ENCODE results near the gene DUSP8. TPM values are rescaled to one million over a fixed set of nuclear protein-coding genes. Genes with fewer than 3 reads are reported as not detected.
"Not testable (repeated sequence)": the region's sequence is repeated elsewhere in the genome, so short reads cannot be mapped to it uniquely, and the experiment has no call there.

DUSP8 gene
- total RNA-seq, 1 experiment from 2014 or later, result 7.7 TPM

DNA sequence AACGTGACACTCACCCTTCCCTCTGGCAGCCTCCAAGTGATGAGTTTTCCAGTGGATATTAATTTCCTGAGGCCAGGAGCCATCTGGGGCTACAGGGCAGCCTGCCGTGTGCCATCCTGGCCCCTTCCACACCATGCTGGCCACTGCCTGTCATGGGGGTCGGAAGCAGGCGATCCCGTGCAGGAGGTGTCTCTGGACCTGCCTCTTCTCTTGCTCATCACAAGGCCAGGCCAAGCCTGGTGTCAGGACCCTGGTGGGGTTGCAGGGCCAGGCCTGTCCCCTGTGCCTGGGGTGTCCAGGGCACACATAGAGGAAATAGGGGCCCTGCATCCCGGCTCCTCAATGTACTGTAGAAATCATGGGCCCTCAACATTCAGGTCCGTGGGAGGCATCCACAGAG lies 32.6 kb upstream of the DUSP8 start:
- no peaks in the 10 kb centered on the region for H3K36me3 Mint-ChIP-seq (ENCODE audit: insufficient read depth, unreplicated experiment)
- Histone ChIP-seq H3K4me3 (ENCODE audit: low read depth, low read length) (no peak overlapping the region), H3K4me1 (no peaks in the 10 kb centered on the region), H3K36me3 (ENCODE audit: control insufficient read depth, insufficient read depth, low read length) (no peaks in the 10 kb centered on the region), H3K27me3 (replicated peaks; ENCODE audit: control insufficient read depth, insufficient read depth, low read length) (no peaks in the 10 kb centered on the region), H3K9me3 (no peaks in the 10 kb centered on the region)
- H3K27me3 Mint-ChIP-seq (ENCODE audit: insufficient read depth, unreplicated experiment), result peaks cover 8% of the 10 kb centered on the region
- ChIA-PET CTCF (no interaction called here), POLR2A (no interaction called here)
- intact Hi-C loops (cut with micrococcal nuclease; ENCODE audit: unreplicated experiment), result no loop called here
- no peak overlapping the region for H3K27ac Mint-ChIP-seq (ENCODE audit: unreplicated experiment)
- no TSS peak for BruUV-seq (replicated peaks)
- no peaks in the 10 kb centered on the region for H3K9me3 Mint-ChIP-seq (ENCODE audit: unreplicated experiment)
- TF ChIP-seq, protein P1, sequence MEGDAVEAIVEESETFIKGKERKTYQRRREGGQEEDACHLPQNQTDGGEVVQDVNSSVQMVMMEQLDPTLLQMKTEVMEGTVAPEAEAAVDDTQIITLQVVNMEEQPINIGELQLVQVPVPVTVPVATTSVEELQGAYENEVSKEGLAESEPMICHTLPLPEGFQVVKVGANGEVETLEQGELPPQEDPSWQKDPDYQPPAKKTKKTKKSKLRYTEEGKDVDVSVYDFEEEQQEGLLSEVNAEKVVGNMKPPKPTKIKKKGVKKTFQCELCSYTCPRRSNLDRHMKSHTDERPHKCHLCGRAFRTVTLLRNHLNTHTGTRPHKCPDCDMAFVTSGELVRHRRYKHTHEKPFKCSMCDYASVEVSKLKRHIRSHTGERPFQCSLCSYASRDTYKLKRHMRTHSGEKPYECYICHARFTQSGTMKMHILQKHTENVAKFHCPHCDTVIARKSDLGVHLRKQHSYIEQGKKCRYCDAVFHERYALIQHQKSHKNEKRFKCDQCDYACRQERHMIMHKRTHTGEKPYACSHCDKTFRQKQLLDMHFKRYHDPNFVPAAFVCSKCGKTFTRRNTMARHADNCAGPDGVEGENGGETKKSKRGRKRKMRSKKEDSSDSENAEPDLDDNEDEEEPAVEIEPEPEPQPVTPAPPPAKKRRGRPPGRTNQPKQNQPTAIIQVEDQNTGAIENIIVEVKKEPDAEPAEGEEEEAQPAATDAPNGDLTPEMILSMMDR (IDR thresholded peaks at IDR 0.05; ENCODE audit: insufficient read depth in 1 of 2, low read depth in 1 of 2, low read length in 1 of 2, severe bottlenecking in 1 of 2, unreplicated experiment in 1 of 2), result no peak
- no peak overlapping the region for H3K4me3 Mint-ChIP-seq (ENCODE audit: unreplicated experiment)
- no peaks in the 10 kb centered on the region for H3K4me1 Mint-ChIP-seq (ENCODE audit: low read depth, unreplicated experiment)
- DNase-seq, result no peak

DNA sequence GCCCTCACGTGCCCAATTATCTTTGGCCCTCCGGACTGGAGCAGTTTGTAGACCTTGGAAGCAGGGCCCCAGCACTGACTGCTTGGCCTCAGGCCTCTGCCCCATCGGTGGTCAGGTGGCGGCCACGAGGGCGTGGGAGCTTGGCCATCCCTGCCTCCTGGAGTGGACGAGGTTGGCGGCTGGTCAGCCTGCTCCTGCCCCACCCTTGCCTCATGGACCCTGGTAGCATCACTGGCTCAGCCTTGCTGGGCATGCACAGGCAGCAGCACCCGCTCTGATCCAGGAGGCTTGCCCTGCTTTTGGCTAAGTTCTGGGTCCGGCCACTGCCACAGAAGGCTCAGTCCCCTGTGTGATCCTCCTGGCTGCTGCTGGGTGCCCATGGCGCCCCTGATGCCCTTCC lies 32.1 kb upstream of the DUSP8 start:
- DNase-seq, result no peak
- H3K4me3 ChIP-seq (ENCODE audit: low read depth, low read length), result no peak overlapping the region
- Mint-ChIP-seq H3K36me3 (ENCODE audit: insufficient read depth, unreplicated experiment) (no peaks in the 10 kb centered on the region), H3K9me3 (ENCODE audit: unreplicated experiment) (no peaks in the 10 kb centered on the region), H3K4me1 (ENCODE audit: low read depth, unreplicated experiment) (no peaks in the 10 kb centered on the region), H3K27ac (ENCODE audit: unreplicated experiment) (no peak overlapping the region), H3K4me3 (ENCODE audit: unreplicated experiment) (no peak overlapping the region), H3K27me3 (ENCODE audit: insufficient read depth, unreplicated experiment) (peaks cover 8% of the 10 kb centered on the region)
- no peaks in the 10 kb centered on the region for H3K36me3 ChIP-seq (ENCODE audit: control insufficient read depth, insufficient read depth, low read length)
- no peaks in the 10 kb centered on the region for H3K4me1 ChIP-seq
- no TSS peak for BruUV-seq (replicated peaks)
- H3K27me3 ChIP-seq (replicated peaks; ENCODE audit: control insufficient read depth, insufficient read depth, low read length), result no peaks in the 10 kb centered on the region
- ChIA-PET POLR2A (no interaction called here), CTCF (no interaction called here)
- intact Hi-C loops (cut with micrococcal nuclease; ENCODE audit: unreplicated experiment), result no loop called here
- TF ChIP-seq, protein P1 (IDR thresholded peaks at IDR 0.05; ENCODE audit: insufficient read depth in 1 of 2, low read depth in 1 of 2, low read length in 1 of 2, severe bottlenecking in 1 of 2, unreplicated experiment in 1 of 2), result no peak
- no peaks in the 10 kb centered on the region for H3K9me3 ChIP-seq

DNA sequence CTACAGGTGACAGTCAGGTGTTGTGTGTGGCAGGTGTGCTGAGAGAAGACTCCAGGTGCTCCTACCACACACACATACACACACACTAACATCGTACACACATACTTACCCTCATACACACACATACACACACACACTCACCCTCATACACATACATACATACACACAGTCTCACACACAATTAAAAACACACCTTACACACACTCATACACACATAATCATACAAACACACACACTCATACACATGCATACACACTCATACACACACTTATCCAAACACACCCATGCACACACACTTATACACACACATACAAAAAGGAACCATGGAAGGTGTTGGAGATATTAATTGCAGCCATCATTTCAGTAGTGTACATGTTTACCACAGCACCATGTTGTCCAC lies 31.6 kb upstream of the DUSP8 start:
- intact Hi-C loops (cut with micrococcal nuclease; ENCODE audit: unreplicated experiment), result no loop called here
- no peaks in the 10 kb centered on the region for H3K36me3 ChIP-seq (ENCODE audit: control insufficient read depth, insufficient read depth, low read length)
- no peaks in the 10 kb centered on the region for H3K4me1 ChIP-seq
- Mint-ChIP-seq H3K36me3 (ENCODE audit: insufficient read depth, unreplicated experiment) (no peaks in the 10 kb centered on the region), H3K27ac (ENCODE audit: unreplicated experiment) (no peak overlapping the region), H3K9me3 (ENCODE audit: unreplicated experiment) (no peaks in the 10 kb centered on the region), H3K27me3 (ENCODE audit: insufficient read depth, unreplicated experiment) (peaks cover 6% of the 10 kb centered on the region), H3K4me1 (ENCODE audit: low read depth, unreplicated experiment) (no peaks in the 10 kb centered on the region), H3K4me3 (ENCODE audit: unreplicated experiment) (no peak overlapping the region)
- no peaks in the 10 kb centered on the region for H3K9me3 ChIP-seq
- no peak for DNase-seq
- CTCF ChIA-PET, result no interaction called here
- POLR2A ChIA-PET, result no interaction called here
- H3K27me3 ChIP-seq (replicated peaks; ENCODE audit: control insufficient read depth, insufficient read depth, low read length), result no peaks in the 10 kb centered on the region
- no peak overlapping the region for H3K4me3 ChIP-seq (ENCODE audit: low read depth, low read length)
- TF ChIP-seq, protein P1 (IDR thresholded peaks at IDR 0.05; ENCODE audit: insufficient read depth in 1 of 2, low read depth in 1 of 2, low read length in 1 of 2, severe bottlenecking in 1 of 2, unreplicated experiment in 1 of 2), result no peak
- no TSS peak for BruUV-seq (replicated peaks)

DNA sequence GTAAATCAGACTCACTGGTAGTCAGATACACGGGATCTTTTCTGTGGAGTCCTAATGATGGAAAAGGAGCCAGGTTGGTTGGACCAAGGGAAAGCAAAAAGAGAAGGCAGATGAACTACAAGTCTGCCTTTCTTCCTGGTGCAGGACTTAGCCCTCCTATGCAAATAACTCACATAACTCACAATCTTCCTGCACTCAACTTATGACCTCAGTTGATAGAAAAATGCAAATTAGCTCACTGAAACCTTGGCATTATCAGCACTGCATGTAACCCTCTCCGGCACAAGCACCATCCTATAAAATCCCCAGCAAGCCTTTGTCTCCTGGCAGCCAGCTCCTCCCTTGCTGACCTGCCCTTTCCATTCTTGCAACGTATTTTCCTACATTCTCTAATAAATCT lies 29.6 kb upstream of the DUSP8 start:
- H3K4me1 ChIP-seq; CTCF ChIA-PET; BruUV-seq (replicated peaks); H3K4me1 Mint-ChIP-seq (ENCODE audit: low read depth, unreplicated experiment); H3K4me3 Mint-ChIP-seq (ENCODE audit: unreplicated experiment); POLR2A ChIA-PET; H3K27me3 ChIP-seq (replicated peaks; ENCODE audit: control insufficient read depth, insufficient read depth, low read length); H3K9me3 ChIP-seq; H3K27ac Mint-ChIP-seq (ENCODE audit: unreplicated experiment); H3K36me3 Mint-ChIP-seq (ENCODE audit: insufficient read depth, unreplicated experiment); H3K36me3 ChIP-seq (ENCODE audit: control insufficient read depth, insufficient read depth, low read length); H3K9me3 Mint-ChIP-seq (ENCODE audit: unreplicated experiment); intact Hi-C loops (cut with micrococcal nuclease; ENCODE audit: unreplicated experiment); DNase-seq; H3K4me3 ChIP-seq (ENCODE audit: low read depth, low read length): not testable (repeated sequence)
- H3K27me3 Mint-ChIP-seq (ENCODE audit: insufficient read depth, unreplicated experiment), result peaks cover 13% of the 10 kb centered on the region

All from Caco-2 (cell line).